A549 (cell line): Measurements from ENCODE around the gene SLC9A3. TPM values are rescaled to one million over a fixed set of nuclear protein-coding genes. Genes with fewer than 3 reads are reported as not detected.

Experiments
- ATAC-seq, 2 experiments: fragments of 200-7000 bp in 1 of 2; fragments of >200 bp in 1 of 2; cut with Nextera tagmentation in 1 of 2; cut with Tn5 transposase in 1 of 2; 3 replicates each; pipeline versions ENCODE4 v1.8.0 to v1.9.1; 2018 to 2020; ENCODE audit warnings: mild to moderate bottlenecking in 1 of 2, moderate library complexity in 1 of 2
- CTCF ChIA-PET: fragments of 300-600 bp; sonication (Branson Sonifier 250); formaldehyde crosslinking; extraction: SDS; loops from one replicate; lab custom pipeline; 2021; ENCODE audit warnings: antibody characterized with exemption, inconsistent platforms; lab: Yijun Ruan, JAX
- POLR2A ChIA-PET: fragments of 350-600 bp; formaldehyde crosslinking; extraction: SDS; loops from one replicate; lab custom pipeline; 2021; ENCODE audit warnings: antibody characterized with exemption, inconsistent platforms; lab: Yijun Ruan, JAX
- DNase-seq, 2 experiments: peaks; one replicate each; pipeline versions ENCODE4 v3.0.0 to v3.0.0-alpha.2; 2011 to 2016; ENCODE audit warnings: low read depth in 1 of 2, low spot score in 1 of 2
- FAIRE-seq: peaks from 2 replicates; lab custom pipeline; 2011; peaks lifted over from hg19 to GRCh38; lab: Jason Lieb, UNC
- H3K27ac ChIP-seq, 2 experiments: fragments of >200 bp; sonication (Bioruptor Twin); formaldehyde crosslinking; 3 replicates each; pipeline ENCODE4 v1.5.1; 2016 to 2017
- H3K4me1 ChIP-seq: fragments of >200 bp; sonication (Bioruptor Twin); formaldehyde crosslinking; 3 replicates; pipeline ENCODE4 v1.6.1; 2016
- H3K4me2 ChIP-seq: fragments of >200 bp; sonication (Bioruptor Twin); formaldehyde crosslinking; 3 replicates; pipeline ENCODE4 v1.6.1; 2016
- H3K4me3 ChIP-seq: fragments of >200 bp; sonication (Bioruptor Twin); formaldehyde crosslinking; 3 replicates; pipeline ENCODE4 v1.5.1; 2016
- H3K9me3 ChIP-seq: fragments of >200 bp; sonication (Bioruptor Twin); formaldehyde crosslinking; 3 replicates; pipeline ENCODE4 v1.6.1; 2016
- BHLHE40 ChIP-seq: IDR thresholded peaks from 2 replicates; pipeline ENCODE4 v1.6.1; 2012; ENCODE audit warnings: low read depth, low read length, inconsistent platforms
- CBX8 ChIP-seq: fragments of 200-600 bp; sonication (generic); IDR thresholded peaks from 2 replicates; pipeline ENCODE4 v1.6.1; 2016
- CHD2 ChIP-seq: fragments of 150-350 bp; IDR thresholded peaks from 2 replicates; pipeline ENCODE4 v1.6.1; 2014; ENCODE audit warnings: low read length; ENCODE audit not compliant: partially characterized antibody
- EHF ChIP-seq: fragments of 250-450 bp; sonication (Bioruptor Pico); IDR thresholded peaks from 2 replicates; pipeline ENCODE4 v1.5.0; 2020; ENCODE audit warnings: mild to moderate bottlenecking
- EHMT2 ChIP-seq: fragments of 200-600 bp; sonication (generic); IDR thresholded peaks from 2 replicates; pipeline ENCODE4 v1.6.1; 2016; ENCODE audit warnings: antibody characterized with exemption, low read depth, mild to moderate bottlenecking, moderate library complexity
- JUN ChIP-seq, 2 experiments: fragments of >200 bp; sonication (Bioruptor Twin); formaldehyde crosslinking; IDR thresholded peaks; 2 replicates in 1 of 2; 3 replicates in 1 of 2; pipeline ENCODE4 v1.6.1; 2016 to 2017
- KDM5A ChIP-seq: fragments of 200-600 bp; sonication (generic); IDR thresholded peaks from 2 replicates; pipeline ENCODE4 v1.6.1; 2016; ENCODE audit warnings: antibody characterized with exemption, mild to moderate bottlenecking
- MAFK ChIP-seq: fragments of 450-650 bp; IDR thresholded peaks from 2 replicates; pipeline ENCODE4 v1.6.1; 2014; ENCODE audit not compliant: partially characterized antibody
- MAZ ChIP-seq: fragments of 150-350 bp; IDR thresholded peaks from 2 replicates; pipeline ENCODE4 v1.6.1; 2014; ENCODE audit warnings: antibody characterized with exemption, low read depth, low read length, borderline replicate concordance
- SMC3 ChIP-seq: fragments of >200 bp; sonication (Bioruptor Twin); formaldehyde crosslinking; IDR thresholded peaks from 3 replicates; pipeline ENCODE4 v1.6.1; 2018; ENCODE audit warnings: inconsistent platforms
- ZC3H11A ChIP-seq: fragments of 450-650 bp; IDR thresholded peaks from 2 replicates; pipeline ENCODE4 v1.6.1; 2014; ENCODE audit warnings: antibody characterized with exemption, mild to moderate bottlenecking
- WGBS: methylation state at CpG from one replicate; pipeline ENCODE4 v1.1.6; 2017; ENCODE audit errors: missing lambda C conversion rate; 5-methylcytosine and 5-hydroxymethylcytosine counted together
- polyA plus RNA-seq, 4 experiments: library from polyadenylated mRNA; depleted of rRNA in 3 of 4; stranded (reverse); fragments of >200 nt; fragmentation: RNase III in 1 of 4; extraction: RNeasy Plus Mini Kit Qiagen cat#74134 plus additional on column Dnase treatment in 1 of 4; gene quantifications; 2 replicates in 3 of 4; 3 replicates in 1 of 4; pipeline ENCODE4 v1.2.3, GENCODE V29; 2011 to 2017
- TF ChIP-seq, protein P1 (sequence below): fragments of >200 bp; sonication (Bioruptor Twin); formaldehyde crosslinking; IDR thresholded peaks from 3 replicates; pipeline ENCODE4 v1.6.1; 2016
- TF ChIP-seq, protein P2 (sequence below): fragments of 200-600 bp; sonication (generic); IDR thresholded peaks from 2 replicates; pipeline ENCODE4 v1.6.1; 2016; ENCODE audit warnings: antibody characterized with exemption, mild to moderate bottlenecking, moderate library complexity

SLC9A3 gene
- polyA plus RNA-seq, 2 of the 4 experiments (the other 2 are of a cell fraction): 1.3 TPM

DNA sequence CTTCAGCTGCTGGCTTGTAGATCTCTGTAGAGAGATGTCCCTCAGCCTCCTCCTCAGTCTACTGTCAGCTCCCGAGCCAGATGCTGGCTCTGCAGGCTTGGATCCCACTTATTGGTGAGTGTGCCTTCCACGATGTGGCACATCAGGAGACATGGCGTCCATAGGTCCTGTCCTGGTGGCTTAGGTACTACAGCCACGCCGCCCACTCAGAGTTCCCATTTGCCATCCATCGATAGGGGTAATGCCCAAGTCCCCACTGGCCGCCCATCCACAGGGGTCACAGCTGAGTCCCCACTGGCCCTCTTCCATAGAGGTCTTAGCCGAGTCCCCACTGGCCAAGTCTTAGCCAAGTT, 64.0 kb downstream of the SLC9A3 start:
- Histone ChIP-seq H3K4me1 (peaks cover 4% of the 10 kb centered on the region; the same call in 1 of the 3 replicates), H3K9me3 (no peaks in the 10 kb centered on the region), H3K4me3 (no peak overlapping the region)
- POLR2A ChIA-PET: no interaction called here
- no peak for FAIRE-seq
- CTCF ChIA-PET: no interaction called here
- no peak for DNase-seq
- ATAC-seq: no peak
- TF ChIP-seq SMC3 (no peak), EHMT2 (no peak), ZC3H11A (no peak), MAZ (no peak), KDM5A (no peak), CHD2 (no peak), JUN (IDR thresholded peaks at IDR 0.05) (no peak)
- TF ChIP-seq, protein P1, sequence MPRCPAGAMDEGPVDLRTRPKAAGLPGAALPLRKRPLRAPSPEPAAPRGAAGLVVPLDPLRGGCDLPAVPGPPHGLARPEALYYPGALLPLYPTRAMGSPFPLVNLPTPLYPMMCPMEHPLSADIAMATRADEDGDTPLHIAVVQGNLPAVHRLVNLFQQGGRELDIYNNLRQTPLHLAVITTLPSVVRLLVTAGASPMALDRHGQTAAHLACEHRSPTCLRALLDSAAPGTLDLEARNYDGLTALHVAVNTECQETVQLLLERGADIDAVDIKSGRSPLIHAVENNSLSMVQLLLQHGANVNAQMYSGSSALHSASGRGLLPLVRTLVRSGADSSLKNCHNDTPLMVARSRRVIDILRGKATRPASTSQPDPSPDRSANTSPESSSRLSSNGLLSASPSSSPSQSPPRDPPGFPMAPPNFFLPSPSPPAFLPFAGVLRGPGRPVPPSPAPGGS: no peak
- TF ChIP-seq, protein P2, sequence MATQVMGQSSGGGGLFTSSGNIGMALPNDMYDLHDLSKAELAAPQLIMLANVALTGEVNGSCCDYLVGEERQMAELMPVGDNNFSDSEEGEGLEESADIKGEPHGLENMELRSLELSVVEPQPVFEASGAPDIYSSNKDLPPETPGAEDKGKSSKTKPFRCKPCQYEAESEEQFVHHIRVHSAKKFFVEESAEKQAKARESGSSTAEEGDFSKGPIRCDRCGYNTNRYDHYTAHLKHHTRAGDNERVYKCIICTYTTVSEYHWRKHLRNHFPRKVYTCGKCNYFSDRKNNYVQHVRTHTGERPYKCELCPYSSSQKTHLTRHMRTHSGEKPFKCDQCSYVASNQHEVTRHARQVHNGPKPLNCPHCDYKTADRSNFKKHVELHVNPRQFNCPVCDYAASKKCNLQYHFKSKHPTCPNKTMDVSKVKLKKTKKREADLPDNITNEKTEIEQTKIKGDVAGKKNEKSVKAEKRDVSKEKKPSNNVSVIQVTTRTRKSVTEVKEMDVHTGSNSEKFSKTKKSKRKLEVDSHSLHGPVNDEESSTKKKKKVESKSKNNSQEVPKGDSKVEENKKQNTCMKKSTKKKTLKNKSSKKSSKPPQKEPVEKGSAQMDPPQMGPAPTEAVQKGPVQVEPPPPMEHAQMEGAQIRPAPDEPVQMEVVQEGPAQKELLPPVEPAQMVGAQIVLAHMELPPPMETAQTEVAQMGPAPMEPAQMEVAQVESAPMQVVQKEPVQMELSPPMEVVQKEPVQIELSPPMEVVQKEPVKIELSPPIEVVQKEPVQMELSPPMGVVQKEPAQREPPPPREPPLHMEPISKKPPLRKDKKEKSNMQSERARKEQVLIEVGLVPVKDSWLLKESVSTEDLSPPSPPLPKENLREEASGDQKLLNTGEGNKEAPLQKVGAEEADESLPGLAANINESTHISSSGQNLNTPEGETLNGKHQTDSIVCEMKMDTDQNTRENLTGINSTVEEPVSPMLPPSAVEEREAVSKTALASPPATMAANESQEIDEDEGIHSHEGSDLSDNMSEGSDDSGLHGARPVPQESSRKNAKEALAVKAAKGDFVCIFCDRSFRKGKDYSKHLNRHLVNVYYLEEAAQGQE: no peak
- TF ChIP-seq, all 56 proteins: peak for 0
- Histone ChIP-seq H3K27ac (no peak overlapping the region), H3K4me2 (no peak overlapping the region)
- WGBS: 100% methylated on average over 6 of the region's 8 CpGs

DNA sequence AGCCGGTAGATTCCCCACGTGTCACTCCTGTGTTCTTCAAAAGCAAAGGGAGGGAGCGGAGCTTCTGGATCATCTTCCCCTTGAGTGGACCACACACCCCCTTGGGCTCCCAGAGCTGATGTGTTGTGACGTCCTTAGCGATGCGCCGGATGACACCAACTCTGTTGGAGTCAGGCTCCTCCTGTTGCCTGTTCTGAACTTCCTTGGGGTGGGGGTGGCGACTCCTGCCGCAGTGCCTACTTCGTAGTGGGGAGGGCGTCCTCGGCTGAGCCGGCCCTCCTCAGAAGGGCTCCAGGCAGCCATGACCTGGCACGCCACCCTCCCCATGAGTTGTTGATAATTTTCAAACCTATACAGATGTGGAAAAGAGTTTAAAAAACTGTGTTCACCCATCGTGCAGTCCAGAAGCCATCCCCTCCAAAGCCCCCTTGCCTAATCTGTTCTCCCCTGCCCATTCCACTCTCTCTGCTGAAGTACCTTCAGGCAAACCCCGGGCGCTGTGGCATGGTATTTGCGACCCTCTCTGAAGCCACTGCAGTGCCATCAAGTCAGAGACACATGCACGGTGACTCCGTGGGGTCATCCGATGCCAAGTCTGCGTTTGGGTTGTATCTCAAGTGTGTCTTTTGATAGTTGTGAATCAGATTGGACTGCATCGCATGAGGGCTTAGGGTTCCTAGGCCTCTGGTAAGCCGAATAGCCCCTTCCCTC, 64.5 kb downstream of the SLC9A3 start:
- CTCF ChIA-PET: no interaction called here
- Histone ChIP-seq H3K4me3 (no peak overlapping the region), H3K4me1 (peaks cover 4% of the 10 kb centered on the region; the same call in 1 of the 3 replicates), H3K27ac (no peak overlapping the region)
- POLR2A ChIA-PET: no interaction called here
- TF ChIP-seq EHF (CRISPR knock-in tag): no peak
- TF ChIP-seq KDM5A: no peak
- no peak for TF ChIP-seq BHLHE40
- no peak for TF ChIP-seq MAFK
- no peak for TF ChIP-seq JUN (IDR thresholded peaks at IDR 0.05)
- TF ChIP-seq CBX8: no peak
- TF ChIP-seq, protein P2: no peak
- TF ChIP-seq, all 56 proteins: peak for 0
- DNase-seq (no peak), FAIRE-seq (no peak), ATAC-seq (no peak)
- Histone ChIP-seq H3K4me2 (no peak overlapping the region), H3K9me3 (no peaks in the 10 kb centered on the region)
- WGBS: 95% methylated on average over 24 of the region's 24 CpGs
